ENCODE measurements around the gene ADH1C.

The ADH1C gene

GRCh38 chr4:99389606-99390005 lies 37.1 kb upstream of the ADH1C start:
- TF ChIP-seq, protein P1, sequence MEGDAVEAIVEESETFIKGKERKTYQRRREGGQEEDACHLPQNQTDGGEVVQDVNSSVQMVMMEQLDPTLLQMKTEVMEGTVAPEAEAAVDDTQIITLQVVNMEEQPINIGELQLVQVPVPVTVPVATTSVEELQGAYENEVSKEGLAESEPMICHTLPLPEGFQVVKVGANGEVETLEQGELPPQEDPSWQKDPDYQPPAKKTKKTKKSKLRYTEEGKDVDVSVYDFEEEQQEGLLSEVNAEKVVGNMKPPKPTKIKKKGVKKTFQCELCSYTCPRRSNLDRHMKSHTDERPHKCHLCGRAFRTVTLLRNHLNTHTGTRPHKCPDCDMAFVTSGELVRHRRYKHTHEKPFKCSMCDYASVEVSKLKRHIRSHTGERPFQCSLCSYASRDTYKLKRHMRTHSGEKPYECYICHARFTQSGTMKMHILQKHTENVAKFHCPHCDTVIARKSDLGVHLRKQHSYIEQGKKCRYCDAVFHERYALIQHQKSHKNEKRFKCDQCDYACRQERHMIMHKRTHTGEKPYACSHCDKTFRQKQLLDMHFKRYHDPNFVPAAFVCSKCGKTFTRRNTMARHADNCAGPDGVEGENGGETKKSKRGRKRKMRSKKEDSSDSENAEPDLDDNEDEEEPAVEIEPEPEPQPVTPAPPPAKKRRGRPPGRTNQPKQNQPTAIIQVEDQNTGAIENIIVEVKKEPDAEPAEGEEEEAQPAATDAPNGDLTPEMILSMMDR (conservative IDR thresholded peaks at IDR 0.05; ENCODE audit: low read depth, low read length), result no peak
- DNase-seq (ENCODE audit: low read depth), result peak; percentile 29
- no peak overlapping the region for H3K4me3 ChIP-seq (ENCODE audit: low read depth, low read length)

DNA sequence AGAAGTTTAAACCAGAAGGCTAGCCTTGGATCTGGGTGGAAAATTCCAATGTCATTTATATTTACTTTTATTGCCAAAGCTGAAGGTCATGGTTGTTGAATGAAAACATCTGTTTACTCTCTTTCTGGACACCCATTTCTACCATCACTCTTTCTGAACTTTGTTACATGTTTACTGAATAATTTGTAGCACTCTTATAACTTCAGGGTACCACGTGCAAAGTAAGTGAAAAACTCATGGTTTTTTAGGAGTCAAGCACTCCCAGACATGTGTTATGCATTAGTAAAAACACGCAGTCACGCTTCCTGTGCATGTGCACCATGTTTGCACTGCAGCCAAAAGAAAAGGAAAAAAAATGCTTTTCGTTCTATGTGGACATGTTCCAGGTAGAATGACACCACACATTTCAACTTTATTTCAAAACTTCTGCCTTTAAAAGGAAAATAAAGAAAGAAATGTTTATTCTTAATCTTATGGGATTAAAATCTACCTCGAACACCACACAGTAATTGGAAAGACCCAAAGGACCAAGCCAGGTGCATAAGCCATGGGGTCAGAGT lies 31.4 kb upstream of the ADH1C start:
- TF ChIP-seq, protein P1 (conservative IDR thresholded peaks at IDR 0.05; ENCODE audit: low read depth, low read length), result no peak
- DNase-seq (ENCODE audit: low read depth), result peak; percentile 92
- H3K4me3 ChIP-seq (ENCODE audit: low read depth, low read length), result no peak overlapping the region

GRCh38 chr4:99383399-99383798 lies 30.9 kb upstream of the ADH1C start:
- no peak for DNase-seq (ENCODE audit: low read depth)
- no peak overlapping the region for H3K4me3 ChIP-seq (ENCODE audit: low read depth, low read length)
- TF ChIP-seq, protein P1 (conservative IDR thresholded peaks at IDR 0.05; ENCODE audit: low read depth, low read length), result no peak

DNA sequence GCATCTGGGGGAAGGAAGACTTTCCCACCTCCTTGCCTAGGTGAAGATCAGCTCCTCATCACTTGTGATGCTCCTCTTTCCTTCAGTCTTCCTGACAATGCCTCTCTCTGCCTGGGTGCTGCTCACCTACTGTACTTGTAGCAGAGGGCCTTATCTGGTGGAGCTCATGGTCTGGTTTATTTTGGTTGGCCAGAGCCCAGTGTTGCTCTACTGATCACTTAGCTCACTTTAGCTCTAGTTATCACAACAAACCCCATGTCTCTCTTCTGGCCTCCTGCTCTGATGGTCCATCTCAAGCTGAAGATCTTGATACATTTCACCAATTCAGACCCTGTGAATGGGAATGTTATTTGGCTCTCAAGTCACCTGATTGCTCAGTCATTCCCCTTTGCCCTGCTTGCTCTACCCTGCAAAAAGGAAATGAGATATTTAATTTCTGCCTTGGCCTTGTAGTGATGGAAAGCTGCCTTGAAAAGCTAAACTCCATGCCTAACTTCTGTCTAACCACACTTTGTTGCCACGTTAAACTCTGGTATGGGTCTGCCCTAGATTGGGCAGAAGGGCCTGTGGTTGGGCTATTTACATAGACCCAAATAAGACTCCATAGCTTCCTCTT lies 30.3 kb upstream of the ADH1C start:
- peak; percentile 56 for DNase-seq (ENCODE audit: low read depth)
- TF ChIP-seq, protein P1 (conservative IDR thresholded peaks at IDR 0.05; ENCODE audit: low read depth, low read length), result no peak
- no peak overlapping the region for H3K4me3 ChIP-seq (ENCODE audit: low read depth, low read length)

DNA sequence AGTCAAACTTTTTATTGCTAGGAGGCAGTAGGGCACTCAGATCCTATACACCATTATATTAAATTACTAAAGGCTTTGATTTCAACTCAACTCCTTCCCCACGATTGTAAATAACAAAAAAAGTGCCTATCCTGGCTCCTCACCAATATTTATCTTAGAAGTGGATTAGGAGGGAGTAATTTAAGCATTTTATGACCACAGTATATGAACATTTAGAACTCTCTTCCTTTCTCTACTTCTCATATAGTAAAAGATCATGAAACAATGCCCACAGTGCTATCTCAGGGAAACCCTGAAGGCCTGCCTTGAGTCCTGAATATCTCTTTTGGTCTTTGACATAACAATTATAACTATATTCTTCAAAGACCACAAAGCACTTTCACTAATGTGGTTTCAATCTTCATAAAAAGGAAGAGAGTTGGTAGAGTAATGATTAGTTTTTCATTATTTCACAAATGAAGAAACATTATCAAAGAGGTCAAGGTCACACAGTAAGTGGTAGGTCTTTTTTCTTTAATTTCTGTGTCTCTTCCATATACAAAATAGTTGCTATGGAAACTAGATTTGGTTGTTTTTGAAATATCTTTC lies 29.1 kb upstream of the ADH1C start:
- no peak overlapping the region for H3K4me3 ChIP-seq (ENCODE audit: low read depth, low read length)
- DNase-seq (ENCODE audit: low read depth), result no peak
- TF ChIP-seq, protein P1 (conservative IDR thresholded peaks at IDR 0.05; ENCODE audit: low read depth, low read length), result no peak

GRCh38 chr4:99379571-99379970 lies 27.0 kb upstream of the ADH1C start:
- TF ChIP-seq, protein P1 (conservative IDR thresholded peaks at IDR 0.05; ENCODE audit: low read depth, low read length), result no peak

DNA sequence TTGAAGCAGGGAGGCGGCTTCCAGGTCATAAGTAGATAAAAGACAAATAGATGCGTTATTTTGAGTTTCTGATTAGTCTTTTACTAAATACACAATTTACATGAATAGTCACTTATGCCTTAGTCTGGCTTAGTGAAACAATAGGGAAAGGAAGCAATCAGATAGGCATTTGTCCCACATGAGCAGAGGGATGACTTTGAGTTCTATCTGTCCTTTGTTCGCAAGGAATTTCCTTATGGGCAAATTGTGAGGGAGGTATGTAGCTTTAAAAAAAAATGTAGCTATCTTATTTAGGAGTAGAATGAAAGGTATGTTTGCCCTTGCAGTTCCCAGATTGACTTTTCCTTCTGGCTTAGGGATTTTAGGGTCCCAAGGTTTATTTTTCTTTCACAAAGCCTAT lies 26.3 kb upstream of the ADH1C start:
- TF ChIP-seq, protein P1 (conservative IDR thresholded peaks at IDR 0.05; ENCODE audit: low read depth, low read length), result no peak
- DNase-seq (ENCODE audit: low read depth), result no peak
- no peak overlapping the region for H3K4me3 ChIP-seq (ENCODE audit: low read depth, low read length)

More at GRCh38 chr4:99379571-99379970, 27.0 kb upstream of the ADH1C start:
- DNase-seq (ENCODE audit: low read depth), result peak; percentile 47
- no peak overlapping the region for H3K4me3 ChIP-seq (ENCODE audit: low read depth, low read length)

Measured in choroid plexus epithelial cell (primary cell).